ENCODE results near the gene CALCOCO1.

Gene CALCOCO1

DNA sequence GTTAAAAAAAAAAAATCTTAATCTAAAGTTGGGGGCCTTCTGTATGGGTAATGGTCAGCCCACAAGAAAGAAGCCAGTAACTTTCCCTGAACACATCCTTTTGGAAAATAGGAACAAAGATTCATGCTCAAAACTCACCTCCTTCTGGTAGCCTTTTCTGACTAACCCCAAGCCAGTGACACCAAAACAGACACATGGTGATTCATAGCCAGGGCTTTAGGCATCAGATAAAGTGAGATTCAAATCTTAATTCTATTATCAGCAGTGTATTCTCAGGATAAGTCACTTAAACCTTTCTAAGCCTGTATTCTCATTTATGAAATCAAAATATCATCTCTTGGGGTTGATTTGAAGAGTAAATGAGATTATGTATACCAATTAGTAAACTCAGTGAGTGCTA, 56.3 kb downstream of the CALCOCO1 start:
- TF ChIP-seq CTCF (IDR thresholded peaks at IDR 0.05; ENCODE audit: control insufficient read depth, extremely low read depth, insufficient read depth) = no peak
- no peak for DNase-seq (ENCODE audit: low read depth)
- H3K4me3 ChIP-seq (ENCODE audit: low read depth, low read length) = no peak overlapping the region

- H3K4me3 ChIP-seq (ENCODE audit: low read depth, low read length) = no peak overlapping the region
- TF ChIP-seq CTCF (IDR thresholded peaks at IDR 0.05; ENCODE audit: control insufficient read depth, extremely low read depth, insufficient read depth) = no peak
- no peak for DNase-seq (ENCODE audit: low read depth)
Observed at GRCh38 chr12:53670308-53670707, 56.9 kb downstream of the CALCOCO1 start.

- no peak for DNase-seq (ENCODE audit: low read depth)
- TF ChIP-seq CTCF (IDR thresholded peaks at IDR 0.05; ENCODE audit: control insufficient read depth, extremely low read depth, insufficient read depth) = no peak
Observed at GRCh38 chr12:53667080-53667479, 60.2 kb downstream of the CALCOCO1 start.

DNA sequence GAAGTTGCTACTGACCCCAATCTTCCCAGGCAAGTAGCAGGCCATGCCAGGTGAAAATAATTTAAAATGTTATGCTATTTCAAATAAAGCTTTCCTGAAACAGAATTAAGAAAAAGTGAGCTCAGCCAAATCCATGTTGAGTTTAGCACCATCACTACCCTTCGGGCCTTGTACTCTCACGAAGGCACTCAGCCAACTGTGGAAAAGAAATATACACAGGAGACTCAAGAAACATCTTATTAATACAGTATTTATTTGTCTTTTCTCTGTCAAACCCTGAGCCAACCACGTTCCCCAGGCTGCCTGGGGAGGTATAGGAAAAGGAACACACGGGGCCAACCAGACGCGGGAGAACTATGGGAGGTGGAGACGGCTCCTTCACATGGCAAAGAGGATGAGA, 62.3 kb downstream of the CALCOCO1 start:
- DNase-seq (ENCODE audit: low read depth) = no peak
- TF ChIP-seq CTCF (IDR thresholded peaks at IDR 0.05; ENCODE audit: control insufficient read depth, extremely low read depth, insufficient read depth) = no peak
- no peak overlapping the region for H3K4me3 ChIP-seq (ENCODE audit: low read depth, low read length)

More at GRCh38 chr12:53667080-53667479, 60.2 kb downstream of the CALCOCO1 start:
- H3K4me3 ChIP-seq (ENCODE audit: low read depth, low read length) = no peak overlapping the region

DNA sequence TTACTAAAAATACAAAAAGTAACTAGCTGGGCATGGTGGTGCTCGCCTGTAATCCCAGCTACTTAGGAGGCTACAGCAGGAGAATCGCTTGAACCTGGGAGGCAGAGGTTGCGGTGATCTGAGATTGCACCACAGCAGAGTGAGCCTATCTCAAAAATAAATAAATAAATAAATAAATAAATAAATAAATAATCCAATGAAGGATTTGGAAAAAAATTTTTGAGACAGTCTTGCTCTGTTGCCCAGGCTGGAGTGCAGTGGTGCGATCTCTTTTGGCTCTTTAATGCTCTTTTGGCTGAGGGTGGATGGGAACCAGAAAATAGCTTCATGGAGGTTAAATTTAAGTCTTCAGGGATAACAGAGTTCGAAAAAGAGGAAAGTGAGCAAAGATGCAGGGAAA, 63.1 kb downstream of the CALCOCO1 start:
- no peak overlapping the region for H3K4me3 ChIP-seq (ENCODE audit: low read depth, low read length)
- TF ChIP-seq CTCF (IDR thresholded peaks at IDR 0.05; ENCODE audit: control insufficient read depth, extremely low read depth, insufficient read depth) = no peak
- no peak for DNase-seq (ENCODE audit: low read depth)

DNA sequence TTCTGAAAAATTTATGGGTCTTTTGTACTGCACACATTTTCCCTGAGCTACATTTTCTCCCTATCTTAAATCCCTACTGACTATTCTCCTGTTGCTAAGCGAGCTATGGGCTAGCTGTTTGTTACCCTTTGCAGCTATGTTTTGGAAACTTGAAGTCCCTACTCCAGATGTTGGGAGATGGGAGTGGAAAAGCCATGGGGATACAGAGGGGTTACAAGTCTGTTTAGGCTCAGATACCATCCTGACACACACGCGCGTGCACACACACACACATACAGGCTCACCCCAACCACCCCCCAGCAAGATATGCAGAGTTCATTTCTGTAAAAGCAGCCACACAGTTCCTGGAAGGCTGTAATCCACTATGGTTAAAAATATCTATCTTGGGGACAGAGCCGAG, 67.2 kb downstream of the CALCOCO1 start:
- no peak for DNase-seq (ENCODE audit: low read depth)
- TF ChIP-seq CTCF (IDR thresholded peaks at IDR 0.05; ENCODE audit: control insufficient read depth, extremely low read depth, insufficient read depth) = no peak
- H3K4me3 ChIP-seq (ENCODE audit: low read depth, low read length) = no peak overlapping the region

DNA sequence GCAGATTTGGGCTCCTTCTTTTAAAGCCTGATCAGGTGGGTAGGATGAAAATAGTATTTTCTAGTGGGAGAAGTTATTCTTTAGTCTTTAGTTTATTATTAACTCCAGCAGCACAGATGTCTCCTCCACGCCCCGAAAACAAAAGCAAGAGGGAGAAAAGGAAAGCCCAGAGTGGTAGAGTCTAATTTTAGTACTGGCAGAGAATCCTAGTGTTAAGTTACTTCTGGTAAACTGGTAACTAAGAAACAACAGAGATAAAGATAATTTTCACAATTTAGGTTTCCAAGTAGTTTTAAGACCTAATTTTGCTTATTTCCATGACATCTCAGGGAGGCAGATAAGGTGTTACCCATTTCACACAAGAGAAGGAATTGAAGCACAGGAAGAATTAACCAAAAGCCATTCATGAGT, 67.7 kb downstream of the CALCOCO1 start:
- TF ChIP-seq CTCF (IDR thresholded peaks at IDR 0.05; ENCODE audit: control insufficient read depth, extremely low read depth, insufficient read depth) = no peak
- no peak overlapping the region for H3K4me3 ChIP-seq (ENCODE audit: low read depth, low read length)
- DNase-seq (ENCODE audit: low read depth) = no peak
